WTC11 (cell line): ENCODE results near the gene KIF2C.

Experiments used
- CTCF ChIP-seq: fragments of 200-600 bp; IDR thresholded peaks from 2 replicates; pipeline ENCODE4 v1.8.0; 2022; ENCODE audit warnings: antibody characterized with exemption
- E2F4 ChIP-seq: sonication (generic); formaldehyde crosslinking; IDR thresholded peaks from 2 replicates; pipeline ENCODE4 v1.8.1; 2022; ENCODE audit warnings: low read depth, mild to moderate bottlenecking, moderate library complexity, missing genetic modification reagents, borderline replicate concordance
- ESRRA ChIP-seq: sonication (generic); formaldehyde crosslinking; IDR thresholded peaks from 2 replicates; pipeline ENCODE4 v1.8.1; 2022; ENCODE audit warnings: mild to moderate bottlenecking, missing genetic modification reagents, borderline replicate concordance
- FOXK1 ChIP-seq: sonication (generic); formaldehyde crosslinking; IDR thresholded peaks from 2 replicates; pipeline ENCODE4 v1.8.0; 2022; ENCODE audit warnings: mild to moderate bottlenecking, moderate library complexity, missing genetic modification reagents
- ZNF317 ChIP-seq: sonication (generic); formaldehyde crosslinking; IDR thresholded peaks from 2 replicates; pipeline ENCODE4 v1.8.1; 2023; ENCODE audit warnings: low read depth, mild to moderate bottlenecking, moderate library complexity, missing genetic modification reagents, borderline replicate concordance

- TF ChIP-seq CTCF, result no peak
- no peak for TF ChIP-seq E2F4 (CRISPR knock-in tag)
- no peak for TF ChIP-seq ESRRA (CRISPR knock-in tag)
- TF ChIP-seq FOXK1, result no peak
- TF ChIP-seq ZNF317 (CRISPR knock-in tag), result no peak
Measured at GRCh38 chr1:44723064-44723463, 16.6 kb upstream of the KIF2C start.
